Tibial nerve (tissue), 4 donors: ENCODE data around the gene LETM1. TPM values are rescaled to one million over a fixed set of nuclear protein-coding genes. Genes with fewer than 3 reads are reported as not detected.

Source experiments
- DNase-seq, 2 donors: peaks; one replicate each; pipeline ENCODE4 v3.0.0-alpha.2; 2019; ENCODE audit warnings: low spot score in 2 of 2
- H3K27ac ChIP-seq, 4 donors: fragments of 200-600 bp; sonication (generic) in 3 of 4; one replicate each; pipeline ENCODE4 v1.5.1; 2017 to 2019; ENCODE audit warnings: mild to moderate bottlenecking in 1 of 4
- H3K27me3 ChIP-seq, 2 donors: fragments of 200-600 bp; sonication (generic) in 1 of 2; one replicate each; pipeline versions ENCODE4 v1.5.1 to v1.6.0; 2017 to 2019
- H3K36me3 ChIP-seq, 3 donors: fragments of 200-600 bp; sonication (generic); one replicate each; pipeline ENCODE4 v1.5.1; 2018 to 2019
- H3K4me1 ChIP-seq, 4 donors: fragments of 200-600 bp; sonication (generic) in 3 of 4; one replicate each; pipeline ENCODE4 v1.5.1; 2017 to 2019
- H3K4me3 ChIP-seq, 4 donors: fragments of 200-600 bp; sonication (generic) in 3 of 4; one replicate each; pipeline ENCODE4 v1.5.1; 2017 to 2019; ENCODE audit warnings: mild to moderate bottlenecking in 1 of 4, moderate library complexity in 1 of 4
- H3K9me3 ChIP-seq, 4 donors: fragments of 200-600 bp; sonication (generic) in 3 of 4; one replicate each; pipeline ENCODE4 v1.5.1; 2017 to 2019
- EP300 ChIP-seq, 2 donors: sonication (generic); formaldehyde crosslinking; IDR thresholded peaks; one replicate each; pipeline ENCODE4 v1.6.1; 2017; ENCODE audit warnings: antibody characterized with exemption in 2 of 2, mild to moderate bottlenecking in 1 of 2
- POLR2A ChIP-seq, 2 donors: fragments of 450-650 bp; IDR thresholded peaks; one replicate each; pipeline ENCODE4 v1.6.1; 2017; ENCODE audit warnings: antibody characterized with exemption in 2 of 2, mild to moderate bottlenecking in 2 of 2, moderate library complexity in 2 of 2
- WGBS, 2 donors: methylation state at CpG; one replicate each; pipeline ENCODE4 v1.1.5; 2018; 5-methylcytosine and 5-hydroxymethylcytosine counted together
- total RNA-seq, 4 donors: library from RNA; depleted of rRNA; stranded (reverse); fragments of >200 nt; gene quantifications; one replicate each; pipeline ENCODE4 v1.1.0, GENCODE V29; 2016
- TF ChIP-seq, protein P1 (sequence below), 5 experiments: fragments of 200-600 bp in 3 of 5; fragments of 450-650 bp in 2 of 5; sonication (generic) in 3 of 5; IDR thresholded peaks; one replicate each; pipeline ENCODE4 v1.5.1; 2016 to 2019; ENCODE audit warnings: antibody characterized with exemption in 5 of 5, mild to moderate bottlenecking in 3 of 5, moderate library complexity in 2 of 5

Gene LETM1
- total RNA-seq, 4 donors from 2014 or later: 53.5 to 85.5 (median 68.6) TPM

- Histone ChIP-seq H3K27ac (no peak overlapping the region), H3K9me3 (no peaks in the 10 kb centered on the region), H3K36me3 (no peaks in the 10 kb centered on the region), H3K4me1 (peaks cover 0 to 26% (median 15%) of the 10 kb centered on the region in 4 donors), H3K4me3 (no peak overlapping the region), H3K27me3 (peaks cover 0 to 91% of the 10 kb centered on the region in 2 donors)
- 65 to 71% methylated on average over 19 to 20 of the region's 23 CpGs for WGBS, 2 donors
- no peak for TF ChIP-seq POLR2A (IDR thresholded peaks at IDR 0.05)
- TF ChIP-seq, protein P1, sequence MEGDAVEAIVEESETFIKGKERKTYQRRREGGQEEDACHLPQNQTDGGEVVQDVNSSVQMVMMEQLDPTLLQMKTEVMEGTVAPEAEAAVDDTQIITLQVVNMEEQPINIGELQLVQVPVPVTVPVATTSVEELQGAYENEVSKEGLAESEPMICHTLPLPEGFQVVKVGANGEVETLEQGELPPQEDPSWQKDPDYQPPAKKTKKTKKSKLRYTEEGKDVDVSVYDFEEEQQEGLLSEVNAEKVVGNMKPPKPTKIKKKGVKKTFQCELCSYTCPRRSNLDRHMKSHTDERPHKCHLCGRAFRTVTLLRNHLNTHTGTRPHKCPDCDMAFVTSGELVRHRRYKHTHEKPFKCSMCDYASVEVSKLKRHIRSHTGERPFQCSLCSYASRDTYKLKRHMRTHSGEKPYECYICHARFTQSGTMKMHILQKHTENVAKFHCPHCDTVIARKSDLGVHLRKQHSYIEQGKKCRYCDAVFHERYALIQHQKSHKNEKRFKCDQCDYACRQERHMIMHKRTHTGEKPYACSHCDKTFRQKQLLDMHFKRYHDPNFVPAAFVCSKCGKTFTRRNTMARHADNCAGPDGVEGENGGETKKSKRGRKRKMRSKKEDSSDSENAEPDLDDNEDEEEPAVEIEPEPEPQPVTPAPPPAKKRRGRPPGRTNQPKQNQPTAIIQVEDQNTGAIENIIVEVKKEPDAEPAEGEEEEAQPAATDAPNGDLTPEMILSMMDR (IDR thresholded peaks at IDR 0.05): no peak
- no peak for TF ChIP-seq EP300 (IDR thresholded peaks at IDR 0.05)
- no peak for DNase-seq
These were observed 87.5 kb downstream of the LETM1 start for GRCh38 chr4:1768367-1769034.

- no peaks in the 10 kb centered on the region for H3K36me3 ChIP-seq
- TF ChIP-seq POLR2A (IDR thresholded peaks at IDR 0.05): no peak
- TF ChIP-seq, protein P1 (IDR thresholded peaks at IDR 0.05): no peak
- no peak for TF ChIP-seq EP300 (IDR thresholded peaks at IDR 0.05)
- 36 to 43% methylated on average over 15 to 16 of the region's 32 CpGs for WGBS, 2 donors
- peaks cover 0 to 33% (median 20%) of the 10 kb centered on the region in 4 donors for H3K4me1 ChIP-seq
- peak overlapping the region in 3 of 4 donors; percentile 22 to 53 (median 23) for H3K4me3 ChIP-seq
- DNase-seq: no peak
- H3K27me3 ChIP-seq: peaks cover 0 to 91% of the 10 kb centered on the region in 2 donors
- H3K9me3 ChIP-seq: no peaks in the 10 kb centered on the region
- no peak overlapping the region for H3K27ac ChIP-seq
These were observed 88.1 kb downstream of the LETM1 start for GRCh38 chr4:1767770-1768366.

DNA sequence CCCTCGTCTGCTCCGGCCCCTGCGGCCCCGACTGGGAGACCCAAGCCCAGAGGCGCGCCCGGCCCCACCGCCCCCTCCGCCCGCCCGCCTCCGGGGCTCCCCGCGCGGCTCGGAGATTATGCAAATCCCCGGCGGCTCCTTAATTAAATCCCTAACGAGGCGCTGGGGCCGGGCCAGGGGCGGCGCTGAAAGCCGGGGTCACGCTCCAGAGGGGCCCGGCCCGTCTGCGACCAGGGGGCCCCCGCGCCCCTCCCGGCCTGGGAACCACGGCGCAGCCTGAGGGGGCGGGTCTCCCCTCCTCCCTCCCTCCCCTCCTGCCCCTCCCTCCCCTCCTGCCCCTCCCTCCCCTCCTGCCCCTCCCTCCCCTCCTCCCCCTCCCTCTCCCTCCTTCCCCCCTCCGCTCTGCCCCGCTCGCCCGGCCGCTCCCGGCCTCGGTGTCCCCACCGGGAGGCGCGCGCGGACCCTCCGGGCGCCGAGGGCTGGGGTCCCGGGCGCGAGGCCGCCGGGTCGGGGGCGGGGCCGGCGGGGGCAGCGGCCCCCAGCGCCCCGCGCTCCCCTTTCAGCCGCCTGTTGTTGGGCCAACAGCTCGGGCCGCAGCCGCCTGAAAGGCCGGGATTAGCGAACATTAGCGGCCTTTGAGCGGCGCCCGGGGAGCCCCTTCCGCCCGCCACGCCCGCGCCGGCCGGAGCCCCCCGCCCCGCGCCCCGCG lies 88.7 kb downstream of the LETM1 start:
- Histone ChIP-seq H3K27me3 (peaks cover 0 to 91% of the 10 kb centered on the region in 2 donors), H3K4me1 (peaks cover 0 to 33% (median 21%) of the 10 kb centered on the region in 4 donors), H3K9me3 (no peaks in the 10 kb centered on the region), H3K27ac (no peak overlapping the region), H3K36me3 (no peaks in the 10 kb centered on the region), H3K4me3 (peak overlapping the region; percentile 22 to 53 (median 32))
- DNase-seq: no peak
- TF ChIP-seq POLR2A (IDR thresholded peaks at IDR 0.05) (no peak), EP300 (IDR thresholded peaks at IDR 0.05) (no peak)
- TF ChIP-seq, protein P1 (IDR thresholded peaks at IDR 0.05): no peak
- WGBS, 2 donors: 1 to 3% methylated on average over 30 to 32 of the region's 84 CpGs

GRCh38 chr4:1766106-1767060 lies 89.6 kb downstream of the LETM1 start:
- 63 to 72% methylated on average over 13 to 15 of the region's 41 CpGs for WGBS, 2 donors
- peak overlapping the region; percentile 22 to 53 (median 32) for H3K4me3 ChIP-seq

More at GRCh38 chr4:1766106-1767060, 89.6 kb downstream of the LETM1 start:
- no peaks in the 10 kb centered on the region for H3K36me3 ChIP-seq
- H3K4me1 ChIP-seq: peaks cover 0 to 33% (median 21%) of the 10 kb centered on the region in 4 donors
- peaks cover 0 to 87% of the 10 kb centered on the region in 2 donors for H3K27me3 ChIP-seq
- no peak for DNase-seq
- no peak overlapping the region for H3K27ac ChIP-seq
- TF ChIP-seq, protein P1 (IDR thresholded peaks at IDR 0.05): no peak
- TF ChIP-seq EP300 (IDR thresholded peaks at IDR 0.05): no peak
- no peak for TF ChIP-seq POLR2A (IDR thresholded peaks at IDR 0.05)
- no peaks in the 10 kb centered on the region for H3K9me3 ChIP-seq
